ENCODE data around the gene HES7.

DNA sequence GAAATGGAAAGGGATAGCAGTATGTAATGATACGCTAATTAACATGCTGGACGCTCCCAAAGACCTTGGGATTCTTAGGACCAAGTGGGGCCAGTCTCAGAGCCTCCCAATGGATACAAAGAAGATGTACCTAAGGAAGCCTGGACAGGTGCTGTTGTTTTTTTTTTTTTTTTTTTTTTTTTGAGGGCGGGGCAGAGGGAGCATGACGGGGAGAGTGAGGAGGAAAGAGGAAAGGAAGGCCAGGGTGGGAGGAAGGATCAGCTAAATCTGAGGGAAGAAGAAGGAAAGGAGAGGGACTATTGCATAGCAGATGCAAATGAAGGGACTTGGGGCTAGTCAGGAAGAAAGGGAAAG is 36.3 kb upstream of the HES7 start:
- TF ChIP-seq CTCF (IDR thresholded peaks at IDR 0.05): no peak
- no peak for TF ChIP-seq POLR2A (IDR thresholded peaks at IDR 0.05)
- no peak for TF ChIP-seq EP300 (IDR thresholded peaks at IDR 0.05)

Data from ovary (tissue), 3 donors.